Measurements from ENCODE around the gene TUBA4B.

GRCh38 chr2:219269362-219270054 lies 16.5 kb downstream of the TUBA4B start:
- TF ChIP-seq CTCF (IDR thresholded peaks at IDR 0.05) (no peak), POLR2A (IDR thresholded peaks at IDR 0.05) (no peak)
